ENCODE measurements around the gene HCFC1R1. TPM values are rescaled to one million over a fixed set of nuclear protein-coding genes. Genes with fewer than 3 reads are reported as not detected.
A peak's percentile ranks its signal among the peaks of the same experiment; 100 is the strongest.

Gene HCFC1R1
- total and polyA plus RNA-seq, 9 donors: 68.0 to 138 (median 84.4) TPM

GRCh38 chr16:2985893-2986355 is 37.8 kb downstream of the HCFC1R1 start:
- H3K36me3 ChIP-seq (ENCODE audit: control insufficient read depth, insufficient read depth, low read length): no peaks in the 10 kb centered on the region
- no peak overlapping the region for H3K4me3 ChIP-seq (ENCODE audit: low read length)
- H3K4me1 ChIP-seq (ENCODE audit: control insufficient read depth, insufficient read depth, low read length): peaks cover 66% of the 10 kb centered on the region
- H3K27me3 ChIP-seq (ENCODE audit: control insufficient read depth, insufficient read depth, low read length): peaks cover 17% of the 10 kb centered on the region
- no peak for DNase-seq
- no peaks in the 10 kb centered on the region for H3K9me3 ChIP-seq (replicated peaks; ENCODE audit: control insufficient read depth, low read depth, low read length)
- WGBS (ENCODE audit: insufficient coverage): 77% methylated on average over 15 of the region's 15 CpGs
- H3K27ac ChIP-seq (ENCODE audit: low read length): peak overlapping the region; percentile 87

GRCh38 chr16:2985462-2985861 is 38.3 kb downstream of the HCFC1R1 start:
- no peaks in the 10 kb centered on the region for H3K9me3 ChIP-seq (replicated peaks; ENCODE audit: control insufficient read depth, low read depth, low read length)
- DNase-seq: peak; percentile 91
- peaks cover 70% of the 10 kb centered on the region for H3K4me1 ChIP-seq (ENCODE audit: control insufficient read depth, insufficient read depth, low read length)
- 64% methylated on average over 9 of the region's 9 CpGs for WGBS (ENCODE audit: insufficient coverage)
- peaks cover 14% of the 10 kb centered on the region for H3K27me3 ChIP-seq (ENCODE audit: control insufficient read depth, insufficient read depth, low read length)
- H3K36me3 ChIP-seq (ENCODE audit: control insufficient read depth, insufficient read depth, low read length): no peaks in the 10 kb centered on the region
- H3K4me3 ChIP-seq (ENCODE audit: low read length): no peak overlapping the region
- H3K27ac ChIP-seq (ENCODE audit: low read length): peak overlapping the region; percentile 87

- Histone ChIP-seq H3K4me1 (ENCODE audit: control insufficient read depth, insufficient read depth, low read length) (peaks cover 69% of the 10 kb centered on the region), H3K4me3 (ENCODE audit: low read length) (peak overlapping the region; percentile 14), H3K27ac (ENCODE audit: low read length) (no peak overlapping the region), H3K27me3 (ENCODE audit: control insufficient read depth, insufficient read depth, low read length) (peaks cover 3% of the 10 kb centered on the region), H3K9me3 (replicated peaks; ENCODE audit: control insufficient read depth, low read depth, low read length) (no peaks in the 10 kb centered on the region), H3K36me3 (ENCODE audit: control insufficient read depth, insufficient read depth, low read length) (no peaks in the 10 kb centered on the region)
- WGBS (ENCODE audit: insufficient coverage): 10% methylated on average over 42 of the region's 42 CpGs
- peak; percentile 78 for DNase-seq
These were observed 40.0 kb downstream of the HCFC1R1 start for GRCh38 chr16:2983706-2984136.

- DNase-seq: no peak
- H3K9me3 ChIP-seq (replicated peaks; ENCODE audit: control insufficient read depth, low read depth, low read length): no peaks in the 10 kb centered on the region
- H3K36me3 ChIP-seq (ENCODE audit: control insufficient read depth, insufficient read depth, low read length): no peaks in the 10 kb centered on the region
- peaks cover 3% of the 10 kb centered on the region for H3K27me3 ChIP-seq (ENCODE audit: control insufficient read depth, insufficient read depth, low read length)
- H3K4me1 ChIP-seq (ENCODE audit: control insufficient read depth, insufficient read depth, low read length): peaks cover 56% of the 10 kb centered on the region
- no peak overlapping the region for H3K4me3 ChIP-seq (ENCODE audit: low read length)
- WGBS (ENCODE audit: insufficient coverage): 73% methylated on average over 5 of the region's 5 CpGs
- no peak overlapping the region for H3K27ac ChIP-seq (ENCODE audit: low read length)
These were observed 41.3 kb downstream of the HCFC1R1 start for GRCh38 chr16:2982402-2982801.

GRCh38 chr16:2981899-2982250 is 41.9 kb downstream of the HCFC1R1 start:
- Histone ChIP-seq H3K36me3 (ENCODE audit: control insufficient read depth, insufficient read depth, low read length) (no peaks in the 10 kb centered on the region), H3K27ac (ENCODE audit: low read length) (no peak overlapping the region), H3K4me1 (ENCODE audit: control insufficient read depth, insufficient read depth, low read length) (peaks cover 51% of the 10 kb centered on the region), H3K27me3 (ENCODE audit: control insufficient read depth, insufficient read depth, low read length) (peaks cover 3% of the 10 kb centered on the region), H3K4me3 (ENCODE audit: low read length) (no peak overlapping the region), H3K9me3 (replicated peaks; ENCODE audit: control insufficient read depth, low read depth, low read length) (no peaks in the 10 kb centered on the region)
- WGBS (ENCODE audit: insufficient coverage): 54% methylated on average over 3 of the region's 4 CpGs
- no peak for DNase-seq

GRCh38 chr16:2981177-2981898 is 42.4 kb downstream of the HCFC1R1 start:
- no peaks in the 10 kb centered on the region for H3K9me3 ChIP-seq (replicated peaks; ENCODE audit: control insufficient read depth, low read depth, low read length)
- 26% methylated on average over 19 of the region's 33 CpGs for WGBS (ENCODE audit: insufficient coverage)
- DNase-seq: no peak
- peaks cover 3% of the 10 kb centered on the region for H3K27me3 ChIP-seq (ENCODE audit: control insufficient read depth, insufficient read depth, low read length)
- no peak overlapping the region for H3K4me3 ChIP-seq (ENCODE audit: low read length)
- H3K36me3 ChIP-seq (ENCODE audit: control insufficient read depth, insufficient read depth, low read length): no peaks in the 10 kb centered on the region
- no peak overlapping the region for H3K27ac ChIP-seq (ENCODE audit: low read length)
- H3K4me1 ChIP-seq (ENCODE audit: control insufficient read depth, insufficient read depth, low read length): peaks cover 46% of the 10 kb centered on the region

GRCh38 chr16:2980227-2981176 is 43.2 kb downstream of the HCFC1R1 start, which contains the start of gene PKMYT1:
Gene PKMYT1, minus strand, starts transcription at chr16:2980446. Its CDS starts 789 bp downstream, at chr16:2979657.
- Histone ChIP-seq H3K27me3 (ENCODE audit: control insufficient read depth, insufficient read depth, low read length) (peaks cover 3% of the 10 kb centered on the region), H3K36me3 (ENCODE audit: control insufficient read depth, insufficient read depth, low read length) (peaks cover 7% of the 10 kb centered on the region), H3K4me1 (ENCODE audit: control insufficient read depth, insufficient read depth, low read length) (peaks cover 37% of the 10 kb centered on the region), H3K27ac (ENCODE audit: low read length) (peak within 1 kb of the TSS; percentile 60), H3K4me3 (ENCODE audit: low read length) (peak within 1 kb of the TSS; percentile 74), H3K9me3 (replicated peaks; ENCODE audit: control insufficient read depth, low read depth, low read length) (no peaks in the 10 kb centered on the region)
- DNase-seq: peak; percentile 96
- 5% methylated on average over 91 of the region's 91 CpGs for WGBS (ENCODE audit: insufficient coverage)

GRCh38 chr16:2979669-2980226 is 44.0 kb downstream of the HCFC1R1 start:
- WGBS (ENCODE audit: insufficient coverage): 3% methylated on average over 32 of the region's 43 CpGs
- DNase-seq: no peak
- peaks cover 30% of the 10 kb centered on the region for H3K4me1 ChIP-seq (ENCODE audit: control insufficient read depth, insufficient read depth, low read length)
- no peaks in the 10 kb centered on the region for H3K9me3 ChIP-seq (replicated peaks; ENCODE audit: control insufficient read depth, low read depth, low read length)
- H3K4me3 ChIP-seq (ENCODE audit: low read length): peak overlapping the region; percentile 74
- peaks cover 2% of the 10 kb centered on the region for H3K27me3 ChIP-seq (ENCODE audit: control insufficient read depth, insufficient read depth, low read length)
- peaks cover 12% of the 10 kb centered on the region for H3K36me3 ChIP-seq (ENCODE audit: control insufficient read depth, insufficient read depth, low read length)
- no peak overlapping the region for H3K27ac ChIP-seq (ENCODE audit: low read length)

GRCh38 chr16:2977440-2977839 is 46.3 kb downstream of the HCFC1R1 start:
- Histone ChIP-seq H3K9me3 (replicated peaks; ENCODE audit: control insufficient read depth, low read depth, low read length) (no peaks in the 10 kb centered on the region), H3K4me1 (ENCODE audit: control insufficient read depth, insufficient read depth, low read length) (peaks cover 31% of the 10 kb centered on the region), H3K36me3 (ENCODE audit: control insufficient read depth, insufficient read depth, low read length) (peaks cover 23% of the 10 kb centered on the region), H3K4me3 (ENCODE audit: low read length) (no peak overlapping the region), H3K27ac (ENCODE audit: low read length) (no peak overlapping the region), H3K27me3 (ENCODE audit: control insufficient read depth, insufficient read depth, low read length) (no peaks in the 10 kb centered on the region)
- no peak for DNase-seq
- 88% methylated on average over 4 of the region's 6 CpGs for WGBS (ENCODE audit: insufficient coverage)

- Histone ChIP-seq H3K27ac (ENCODE audit: low read length) (no peak overlapping the region), H3K36me3 (ENCODE audit: control insufficient read depth, insufficient read depth, low read length) (peaks cover 24% of the 10 kb centered on the region), H3K27me3 (ENCODE audit: control insufficient read depth, insufficient read depth, low read length) (no peaks in the 10 kb centered on the region), H3K9me3 (replicated peaks; ENCODE audit: control insufficient read depth, low read depth, low read length) (no peaks in the 10 kb centered on the region), H3K4me3 (ENCODE audit: low read length) (no peak overlapping the region), H3K4me1 (ENCODE audit: control insufficient read depth, insufficient read depth, low read length) (peaks cover 38% of the 10 kb centered on the region)
- no peak for DNase-seq
- 92% methylated on average over 13 of the region's 15 CpGs for WGBS (ENCODE audit: insufficient coverage)
These were observed 47.1 kb downstream of the HCFC1R1 start for GRCh38 chr16:2976673-2977072.
